A375 (cell line): ENCODE measurements around the gene ACKR1. TPM values are rescaled to one million over a fixed set of nuclear protein-coding genes. Genes with fewer than 3 reads are reported as not detected.

Experiments
- small RNA-seq: library from RNA; depleted of rRNA; stranded (forward); fragments of <200 nt; gene quantifications from one replicate; pipeline ENCODE3, GENCODE V24; 2014
- total RNA-seq: library from RNA; depleted of rRNA; stranded (reverse); fragments of >200 nt; shearing (Covaris generic); gene quantifications from 2 replicates; pipeline ENCODE4 v1.2.3, GENCODE V29; 2014; rRNA removed

The ACKR1 gene
- total RNA-seq: not detected in 2 replicates

GRCh38 chr1:159204161-159205141 lies at the start of gene ACKR1:
TSS of gene ACKR1 (plus strand) at chr1:159204875. CDS start at chr1:159204960, 85 bp downstream.

GRCh38 chr1:159171254-159171687 lies 33.4 kb upstream of the ACKR1 start, which contains the start of gene CADM3:
TSS of gene CADM3 (plus strand) at chr1:159171615. CDS start at chr1:159171766, 151 bp downstream.

Small RNAs within 50 kb of the gene (small RNA-seq; reads per million reads assigned to genes)
- not detected for gene RNA5SP60

Other genes with a start within 250 kb of the ACKR1 start
- gene IFI16, start 195.0 kb upstream of the ACKR1 start, total RNA-seq: 68.0 and 81.2 TPM in 2 replicates
- 4.6 and 9.0 TPM in 2 replicates for gene AIM2, start 128.1 kb upstream of the ACKR1 start, total RNA-seq
- gene CADM3, start 33.3 kb upstream of the ACKR1 start, total RNA-seq: 0.21 and 0.57 TPM in 2 replicates
- gene FCER1A, start 97.5 kb downstream of the ACKR1 start, total RNA-seq: not detected in 2 replicates
- gene OR10J4, start 227.3 kb downstream of the ACKR1 start, total RNA-seq: not detected in 2 replicates
- not detected in 2 replicates for gene OR10J1, start 234.8 kb downstream of the ACKR1 start, total RNA-seq